ENCODE results near the gene SLC6A9.

DNA sequence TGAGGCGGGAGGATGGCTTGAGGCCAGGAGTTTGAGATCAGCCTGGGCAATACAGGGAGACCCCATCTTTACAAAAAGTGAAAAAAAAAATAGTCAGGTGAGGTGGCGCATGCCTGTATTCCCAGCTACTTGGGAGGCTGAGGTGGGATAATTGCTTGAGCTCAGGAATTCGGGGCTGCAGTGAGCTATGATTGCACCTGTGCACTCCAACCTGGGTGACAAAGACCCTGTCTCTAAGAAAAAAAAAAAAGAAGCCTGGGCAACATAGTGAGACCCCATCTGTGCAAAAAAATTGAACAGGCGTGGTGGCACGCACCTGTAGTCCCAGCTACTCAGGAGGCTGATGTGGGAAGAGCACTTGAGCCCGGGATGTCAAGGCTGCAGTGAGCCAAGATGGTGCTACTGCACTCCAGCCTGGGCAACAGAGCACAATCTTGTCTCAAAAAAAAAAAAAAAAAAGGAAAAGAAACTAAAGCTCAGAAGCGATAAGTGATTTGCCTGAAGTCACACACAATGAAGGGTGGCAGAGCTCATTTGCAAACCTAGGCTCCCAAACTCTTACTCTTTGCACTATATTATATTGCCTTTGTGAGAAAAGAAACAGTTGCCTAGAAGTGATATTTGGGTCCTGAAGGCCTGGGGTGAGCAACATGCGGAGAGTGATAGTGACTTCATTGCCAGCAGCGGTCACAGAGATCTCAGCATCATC, 37.9 kb downstream of the SLC6A9 start:
- TF ChIP-seq, protein P1, sequence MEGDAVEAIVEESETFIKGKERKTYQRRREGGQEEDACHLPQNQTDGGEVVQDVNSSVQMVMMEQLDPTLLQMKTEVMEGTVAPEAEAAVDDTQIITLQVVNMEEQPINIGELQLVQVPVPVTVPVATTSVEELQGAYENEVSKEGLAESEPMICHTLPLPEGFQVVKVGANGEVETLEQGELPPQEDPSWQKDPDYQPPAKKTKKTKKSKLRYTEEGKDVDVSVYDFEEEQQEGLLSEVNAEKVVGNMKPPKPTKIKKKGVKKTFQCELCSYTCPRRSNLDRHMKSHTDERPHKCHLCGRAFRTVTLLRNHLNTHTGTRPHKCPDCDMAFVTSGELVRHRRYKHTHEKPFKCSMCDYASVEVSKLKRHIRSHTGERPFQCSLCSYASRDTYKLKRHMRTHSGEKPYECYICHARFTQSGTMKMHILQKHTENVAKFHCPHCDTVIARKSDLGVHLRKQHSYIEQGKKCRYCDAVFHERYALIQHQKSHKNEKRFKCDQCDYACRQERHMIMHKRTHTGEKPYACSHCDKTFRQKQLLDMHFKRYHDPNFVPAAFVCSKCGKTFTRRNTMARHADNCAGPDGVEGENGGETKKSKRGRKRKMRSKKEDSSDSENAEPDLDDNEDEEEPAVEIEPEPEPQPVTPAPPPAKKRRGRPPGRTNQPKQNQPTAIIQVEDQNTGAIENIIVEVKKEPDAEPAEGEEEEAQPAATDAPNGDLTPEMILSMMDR (IDR thresholded peaks at IDR 0.05) = no peak
- TF ChIP-seq POLR2AphosphoS5 (IDR thresholded peaks at IDR 0.05) = no peak
- TF ChIP-seq POLR2A (IDR thresholded peaks at IDR 0.05) = no peak
- no peak for TF ChIP-seq EP300 (IDR thresholded peaks at IDR 0.05)
